MM.1S (cell line): ENCODE data around the gene WIPI1.

ENCODE experiments used
- DNase-seq: peaks from one replicate; pipeline ENCODE4 v3.0.0-alpha.2; 2015
- H2AFZ ChIP-seq: fragments of 300-600 bp; sonication (generic); 2 replicates; pipeline ENCODE4 v1.6.0; 2016; ENCODE audit warnings: antibody characterized with exemption, low read length
- H3F3A ChIP-seq: fragments of 300-600 bp; sonication (generic); 2 replicates; pipeline ENCODE4 v1.6.1; 2016; ENCODE audit warnings: mild to moderate bottlenecking, antibody characterized with exemption, low read length, moderate library complexity, mixed read lengths; ENCODE audit not compliant: insufficient read depth
- H3K27ac ChIP-seq: fragments of 300-600 bp; sonication (generic); 2 replicates; pipeline ENCODE4 v1.5.1; 2016; ENCODE audit warnings: mild to moderate bottlenecking, low read length
- H3K27me3 ChIP-seq: fragments of 300-600 bp; sonication (generic); replicated peaks from 2 replicates; pipeline ENCODE4 v1.6.0; 2016; ENCODE audit warnings: low read length; ENCODE audit not compliant: insufficient read depth
- H3K36me3 ChIP-seq: fragments of 300-600 bp; sonication (generic); replicated peaks from 2 replicates; pipeline ENCODE4 v1.6.1; 2016; ENCODE audit warnings: mild to moderate bottlenecking, low read length, mixed read lengths; ENCODE audit not compliant: insufficient read depth
- H3K4me1 ChIP-seq: fragments of 300-600 bp; sonication (generic); 2 replicates; pipeline ENCODE4 v1.6.1; 2016; ENCODE audit warnings: low read length, mixed read lengths
- H3K4me2 ChIP-seq: fragments of 300-600 bp; sonication (generic); 2 replicates; pipeline ENCODE4 v1.6.0; 2016; ENCODE audit warnings: low read depth, low read length
- H3K4me3 ChIP-seq: fragments of 300-600 bp; sonication (generic); 2 replicates; pipeline ENCODE4 v1.5.1; 2016; ENCODE audit warnings: low read length, mixed read lengths
- H3K79me2 ChIP-seq: fragments of 300-600 bp; sonication (generic); 2 replicates; pipeline ENCODE4 v1.6.1; 2016; ENCODE audit warnings: mixed run types, low read length, mixed read lengths
- H3K9ac ChIP-seq: fragments of 300-600 bp; sonication (generic); 2 replicates; pipeline ENCODE4 v1.6.1; 2016; ENCODE audit warnings: low read length, mixed read lengths
- H3K9me2 ChIP-seq: fragments of 300-600 bp; sonication (generic); replicated peaks from 2 replicates; pipeline ENCODE4 v1.6.1; 2016; ENCODE audit warnings: mild to moderate bottlenecking, low read length, mixed read lengths; ENCODE audit not compliant: insufficient read depth
- H3K9me3 ChIP-seq: fragments of 300-600 bp; sonication (generic); replicated peaks from 2 replicates; pipeline ENCODE4 v1.6.1; 2016; ENCODE audit warnings: mild to moderate bottlenecking, low read length, mixed read lengths; ENCODE audit not compliant: insufficient read depth
- H4K20me1 ChIP-seq: fragments of 300-600 bp; sonication (generic); 2 replicates; pipeline ENCODE4 v1.6.1; 2016; ENCODE audit warnings: mild to moderate bottlenecking, low read length, moderate library complexity, mixed read lengths; ENCODE audit not compliant: insufficient read depth
- CTCF ChIP-seq: fragments of 300-600 bp; sonication (generic); IDR thresholded peaks from 2 replicates; pipeline ENCODE4 v1.5.1; 2016; ENCODE audit warnings: antibody characterized with exemption, low read length, mixed read lengths
- EZH2 ChIP-seq: fragments of 300-600 bp; sonication (generic); optimal IDR thresholded peaks from 2 replicates; pipeline ENCODE3; 2017; ENCODE audit warnings: low read depth, mild to moderate bottlenecking, antibody characterized with exemption, low read length, mixed read lengths
- EZH2phosphoT487 ChIP-seq: fragments of 300-600 bp; sonication (generic); IDR thresholded peaks from 2 replicates; pipeline ENCODE4 v1.6.1; 2018; ENCODE audit warnings: antibody characterized with exemption, low read length

Gene WIPI1

GRCh38 chr17:68449021-68449739 is 8.1 kb downstream of the WIPI1 start:
- Histone ChIP-seq H3K4me2 (no peak overlapping the region), H3K4me3 (no peak overlapping the region), H3K27ac (no peak overlapping the region), H3K9me3 (no peaks in the 10 kb centered on the region), H3K9ac (no peak overlapping the region), H3K4me1 (no peaks in the 10 kb centered on the region), H3F3A (no peaks in the 10 kb centered on the region), H3K27me3 (no peaks in the 10 kb centered on the region), H3K79me2 (peaks cover 13% of the 10 kb centered on the region), H3K9me2 (no peaks in the 10 kb centered on the region), H4K20me1 (no peaks in the 10 kb centered on the region), H3K36me3 (peaks cover 6% of the 10 kb centered on the region; the same call in 1 of the 2 replicates), H2AFZ (no peak overlapping the region)
- no peak for TF ChIP-seq EZH2phosphoT487
- TF ChIP-seq CTCF = no peak
- no peak for TF ChIP-seq EZH2
- DNase-seq = no peak

GRCh38 chr17:68446626-68447041 is 10.7 kb downstream of the WIPI1 start:
- H3K9me2 ChIP-seq = no peaks in the 10 kb centered on the region

GRCh38 chr17:68445671-68446070 is 11.6 kb downstream of the WIPI1 start:
- Histone ChIP-seq H3K4me2 (no peak overlapping the region), H3K36me3 (peaks cover 6% of the 10 kb centered on the region; the same call in 1 of the 2 replicates), H3K27me3 (no peaks in the 10 kb centered on the region), H4K20me1 (no peaks in the 10 kb centered on the region), H3K4me1 (peaks cover 9% of the 10 kb centered on the region), H3K9me2 (no peaks in the 10 kb centered on the region), H3K9ac (no peak overlapping the region), H3K4me3 (no peak overlapping the region), H3F3A (0 out of 2 replicates have a peak, but pooled peaks cover under 1% of the 10 kb centered on the region), H3K79me2 (peaks cover 4% of the 10 kb centered on the region; the same call in 1 of the 2 replicates), H3K9me3 (no peaks in the 10 kb centered on the region), H2AFZ (no peak overlapping the region), H3K27ac (no peak overlapping the region)
- no peak for TF ChIP-seq EZH2phosphoT487
- no peak for TF ChIP-seq CTCF
- no peak for TF ChIP-seq EZH2
- DNase-seq = no peak

More at GRCh38 chr17:68446626-68447041, 10.7 kb downstream of the WIPI1 start:
- Histone ChIP-seq H3K9me3 (no peaks in the 10 kb centered on the region), H4K20me1 (no peaks in the 10 kb centered on the region), H3K79me2 (peaks cover 2% of the 10 kb centered on the region; the same call in 1 of the 2 replicates), H3F3A (no peaks in the 10 kb centered on the region), H3K27me3 (no peaks in the 10 kb centered on the region), H3K36me3 (peaks cover 6% of the 10 kb centered on the region; the same call in 1 of the 2 replicates), H3K9ac (no peak overlapping the region), H3K27ac (no peak overlapping the region), H3K4me3 (no peak overlapping the region), H3K4me2 (no peak overlapping the region), H3K4me1 (no peaks in the 10 kb centered on the region), H2AFZ (no peak overlapping the region)
- no peak for DNase-seq
- TF ChIP-seq EZH2 (no peak), EZH2phosphoT487 (no peak), CTCF (no peak)
